SU-DHL-6 (cell line): ENCODE measurements around the gene SEMA3C.

Experiments
- H2AFZ ChIP-seq: fragments of 200-600 bp; sonication (generic); 2 replicates; pipeline ENCODE4 v1.6.1; 2014; ENCODE audit warnings: low read depth, mild to moderate bottlenecking, moderate library complexity, mixed read lengths, antibody characterized with exemption, low read length; ENCODE audit not compliant: severe bottlenecking
- H3F3A ChIP-seq: fragments of 200-600 bp; shearing (Covaris generic); 2 replicates; pipeline ENCODE4 v1.6.0; 2016; ENCODE audit warnings: antibody characterized with exemption, mild to moderate bottlenecking; ENCODE audit not compliant: insufficient read depth
- H3K27ac ChIP-seq: fragments of 200-600 bp; sonication (generic); 2 replicates; pipeline ENCODE4 v1.5.1; 2016; ENCODE audit warnings: low read depth, mild to moderate bottlenecking, low read length, moderate library complexity, mixed read lengths
- H3K27me3 ChIP-seq: fragments of 200-600 bp; sonication (generic), shearing (Covaris generic); 2 replicates; pipeline ENCODE4 v1.6.0; 2014; ENCODE audit warnings: mild to moderate bottlenecking, low read length
- H3K36me3 ChIP-seq: fragments of 200-600 bp; sonication (generic); 2 replicates; pipeline ENCODE4 v1.6.1; 2014; ENCODE audit warnings: mild to moderate bottlenecking, low read length, mixed read lengths
- H3K4me2 ChIP-seq: fragments of 300-600, 200-600 bp; shearing (Covaris generic), sonication (generic); 2 replicates; pipeline ENCODE4 v1.6.0; 2014; ENCODE audit warnings: low read length, low read depth, mild to moderate bottlenecking; ENCODE audit not compliant: poor library complexity, severe bottlenecking
- H3K4me3 ChIP-seq: fragments of 200-600 bp; sonication (generic); 2 replicates; pipeline ENCODE4 v1.5.1; 2014; ENCODE audit warnings: antibody characterized with exemption, low read length, mild to moderate bottlenecking, mixed read lengths; ENCODE audit not compliant: insufficient read depth, poor library complexity, severe bottlenecking
- H3K79me2 ChIP-seq: fragments of 200-600 bp; sonication (generic); 2 replicates; pipeline ENCODE4 v1.6.1; 2014; ENCODE audit warnings: mild to moderate bottlenecking, low read length, moderate library complexity; ENCODE audit not compliant: insufficient read depth
- H3K9ac ChIP-seq: fragments of 200-600 bp; sonication (generic); 2 replicates; pipeline ENCODE4 v1.7.0; 2014; ENCODE audit warnings: mild to moderate bottlenecking, low read length
- H3K9me2 ChIP-seq: fragments of 200-600 bp; sonication (generic); replicated peaks from 2 replicates; pipeline ENCODE4 v1.6.1; 2014; ENCODE audit warnings: low read length; ENCODE audit not compliant: insufficient read depth
- H3K9me3 ChIP-seq: fragments of 200-600 bp; sonication (generic); 2 replicates; pipeline ENCODE4 v1.6.1; 2014; ENCODE audit warnings: low read length, mixed read lengths; ENCODE audit not compliant: insufficient read depth
- H4K20me1 ChIP-seq: fragments of 200-600 bp; sonication (generic); 2 replicates; pipeline ENCODE4 v1.6.1; 2014; ENCODE audit warnings: low read depth, mild to moderate bottlenecking, antibody characterized with exemption, low read length, moderate library complexity, mixed read lengths
- EZH2phosphoT487 ChIP-seq: fragments of 200-600 bp; sonication (generic), shearing (Covaris generic); conservative IDR thresholded peaks from 2 replicates; pipeline ENCODE4 v1.6.1; 2018; ENCODE audit warnings: mild to moderate bottlenecking, antibody characterized with exemption, low read length, moderate library complexity, mixed read lengths
- TF ChIP-seq, protein P1 (sequence below): fragments of 200-600 bp; sonication (generic); IDR thresholded peaks from one replicate; pipeline ENCODE4 v1.5.1; 2017; ENCODE audit warnings: antibody characterized with exemption, mild to moderate bottlenecking, low read length, moderate library complexity; ENCODE audit not compliant: insufficient read depth, poor library complexity, severe bottlenecking

SEMA3C gene

DNA sequence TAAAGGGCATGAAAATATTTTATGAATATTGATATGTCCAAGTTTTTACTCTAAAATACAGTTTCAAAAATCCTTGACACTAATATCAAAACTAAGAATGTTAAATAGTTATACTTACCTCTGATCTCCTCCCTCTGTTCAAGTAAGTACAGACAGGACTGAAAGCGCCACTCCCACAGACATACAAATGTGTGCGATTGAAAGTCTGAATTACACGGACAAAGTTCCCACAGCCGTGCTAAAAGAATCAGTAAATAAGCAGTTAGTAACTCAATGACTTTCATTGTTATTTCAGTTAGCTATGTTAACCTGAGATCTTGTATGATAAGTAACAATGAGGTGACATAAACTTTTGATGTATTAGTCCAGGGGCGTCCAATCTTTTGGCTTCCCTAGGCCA, 100.7 kb downstream of the SEMA3C start:
- Histone ChIP-seq H3K79me2 (no peaks in the 10 kb centered on the region), H3K9me3 (no peaks in the 10 kb centered on the region), H3K9ac (no peak overlapping the region), H3K4me2 (no peak overlapping the region), H3K36me3 (no peaks in the 10 kb centered on the region), H3K27me3 (no peaks in the 10 kb centered on the region), H3K9me2 (0 out of 2 replicates have a peak, but pooled peaks cover 4% of the 10 kb centered on the region), H4K20me1 (no peaks in the 10 kb centered on the region), H3K27ac (no peak overlapping the region), H3K4me3 (no peak overlapping the region), H3F3A (no peaks in the 10 kb centered on the region), H2AFZ (no peak overlapping the region)
- TF ChIP-seq EZH2phosphoT487 = no peak
- TF ChIP-seq, protein P1, sequence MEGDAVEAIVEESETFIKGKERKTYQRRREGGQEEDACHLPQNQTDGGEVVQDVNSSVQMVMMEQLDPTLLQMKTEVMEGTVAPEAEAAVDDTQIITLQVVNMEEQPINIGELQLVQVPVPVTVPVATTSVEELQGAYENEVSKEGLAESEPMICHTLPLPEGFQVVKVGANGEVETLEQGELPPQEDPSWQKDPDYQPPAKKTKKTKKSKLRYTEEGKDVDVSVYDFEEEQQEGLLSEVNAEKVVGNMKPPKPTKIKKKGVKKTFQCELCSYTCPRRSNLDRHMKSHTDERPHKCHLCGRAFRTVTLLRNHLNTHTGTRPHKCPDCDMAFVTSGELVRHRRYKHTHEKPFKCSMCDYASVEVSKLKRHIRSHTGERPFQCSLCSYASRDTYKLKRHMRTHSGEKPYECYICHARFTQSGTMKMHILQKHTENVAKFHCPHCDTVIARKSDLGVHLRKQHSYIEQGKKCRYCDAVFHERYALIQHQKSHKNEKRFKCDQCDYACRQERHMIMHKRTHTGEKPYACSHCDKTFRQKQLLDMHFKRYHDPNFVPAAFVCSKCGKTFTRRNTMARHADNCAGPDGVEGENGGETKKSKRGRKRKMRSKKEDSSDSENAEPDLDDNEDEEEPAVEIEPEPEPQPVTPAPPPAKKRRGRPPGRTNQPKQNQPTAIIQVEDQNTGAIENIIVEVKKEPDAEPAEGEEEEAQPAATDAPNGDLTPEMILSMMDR = no peak

DNA sequence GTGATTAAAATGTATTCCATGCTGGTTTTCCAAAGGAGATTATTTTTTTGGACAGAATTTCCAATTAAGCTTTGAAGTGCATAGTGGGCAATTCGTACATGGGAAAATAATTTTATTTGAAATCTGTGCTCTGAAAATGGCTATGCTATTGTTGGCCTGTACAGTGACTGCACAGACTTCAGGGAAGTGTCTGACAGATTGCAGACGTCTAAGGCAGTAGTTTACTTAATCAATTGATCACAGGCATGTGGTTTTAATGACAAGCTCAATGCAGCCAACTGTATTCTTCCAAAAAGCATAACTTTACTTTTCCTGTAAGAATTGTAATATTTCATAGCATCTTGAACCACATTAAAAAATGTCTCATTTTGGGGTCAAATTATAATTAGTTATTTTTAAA, 102.0 kb downstream of the SEMA3C start:
- Histone ChIP-seq H3K27ac (no peak overlapping the region), H2AFZ (no peak overlapping the region), H3K36me3 (no peaks in the 10 kb centered on the region), H3K4me2 (no peak overlapping the region), H4K20me1 (no peaks in the 10 kb centered on the region), H3K27me3 (no peaks in the 10 kb centered on the region), H3K79me2 (no peaks in the 10 kb centered on the region), H3K9ac (no peak overlapping the region), H3K9me2 (0 out of 2 replicates have a peak, but pooled peaks cover 4% of the 10 kb centered on the region), H3F3A (no peaks in the 10 kb centered on the region), H3K9me3 (no peaks in the 10 kb centered on the region), H3K4me3 (no peak overlapping the region)
- TF ChIP-seq EZH2phosphoT487 = no peak
- TF ChIP-seq, protein P1 = no peak

DNA sequence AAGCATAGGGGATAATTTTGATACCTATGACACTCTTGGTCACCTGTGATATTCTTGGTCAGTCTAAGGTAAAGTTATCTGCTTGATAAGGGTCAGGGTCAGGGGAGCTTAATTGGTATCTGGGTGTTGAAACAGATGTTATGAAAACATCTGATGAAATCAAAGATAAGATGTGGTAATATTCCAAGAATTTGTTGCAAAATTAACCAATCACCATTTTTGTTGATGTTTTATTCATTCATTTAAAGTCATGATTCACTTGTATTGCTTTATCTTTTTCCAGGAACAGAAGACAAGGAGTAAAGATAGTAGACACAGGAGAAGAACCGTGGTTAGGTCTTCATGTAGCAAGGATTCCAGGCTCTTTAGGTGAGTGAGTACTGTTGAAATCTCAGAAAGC, 103.1 kb downstream of the SEMA3C start:
- Histone ChIP-seq H3K4me2 (no peak overlapping the region), H3F3A (no peaks in the 10 kb centered on the region), H3K4me3 (no peak overlapping the region)

DNA sequence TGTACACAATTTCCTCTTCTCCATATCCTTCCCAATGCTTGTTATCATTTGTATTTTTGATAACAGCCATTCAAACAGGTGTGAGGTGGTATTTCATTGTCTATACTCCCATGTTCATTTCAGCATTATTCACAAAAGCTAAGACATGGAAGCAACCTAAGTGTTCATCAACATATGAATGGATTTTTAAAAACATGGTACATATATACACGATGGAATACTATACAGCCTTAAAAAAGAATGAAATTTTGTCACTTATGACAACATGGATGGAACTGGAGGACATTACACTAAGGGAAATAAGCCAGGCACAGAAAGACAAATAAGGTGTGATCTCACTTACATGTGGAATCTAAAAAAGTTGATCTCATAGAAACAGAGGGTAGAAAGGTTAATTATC, 109.3 kb downstream of the SEMA3C start:
- no peaks in the 10 kb centered on the region for H3F3A ChIP-seq
- no peaks in the 10 kb centered on the region for H3K36me3 ChIP-seq
- H3K9ac ChIP-seq = no peak overlapping the region
- H2AFZ ChIP-seq = no peak overlapping the region
- no peaks in the 10 kb centered on the region for H3K27me3 ChIP-seq
- H3K27ac ChIP-seq = no peak overlapping the region
- peaks cover 8% of the 10 kb centered on the region; the same call in 1 of the 2 replicates for H3K9me3 ChIP-seq
- no peak overlapping the region for H3K4me2 ChIP-seq
- no peaks in the 10 kb centered on the region for H4K20me1 ChIP-seq
- H3K9me2 ChIP-seq = no peaks in the 10 kb centered on the region
- no peak overlapping the region for H3K4me3 ChIP-seq
- no peaks in the 10 kb centered on the region for H3K79me2 ChIP-seq
- TF ChIP-seq EZH2phosphoT487 = no peak
- TF ChIP-seq, protein P1 = no peak

More for the DNA sequence above, 103.1 kb downstream of the SEMA3C start:
- Histone ChIP-seq H3K27ac (no peak overlapping the region), H3K9me2 (0 out of 2 replicates have a peak, but pooled peaks cover 4% of the 10 kb centered on the region), H3K9ac (no peak overlapping the region), H2AFZ (no peak overlapping the region), H3K9me3 (no peaks in the 10 kb centered on the region), H4K20me1 (no peaks in the 10 kb centered on the region), H3K27me3 (no peaks in the 10 kb centered on the region), H3K79me2 (no peaks in the 10 kb centered on the region), H3K36me3 (no peaks in the 10 kb centered on the region)
- TF ChIP-seq EZH2phosphoT487 = no peak
